Esophagus muscularis mucosa (tissue), 3 donors: ENCODE results near the gene ADORA1.

Source experiments
- POLR2AphosphoS5 ChIP-seq, 2 donors: sonication (generic); formaldehyde crosslinking; IDR thresholded peaks; one replicate each; pipeline ENCODE4 v1.6.1; 2017; ENCODE audit warnings: antibody characterized with exemption in 2 of 2
- TF ChIP-seq, protein P1 (sequence below), 3 experiments: fragments of 200-600 bp in 2 of 3; fragments of 450-650 bp in 1 of 3; sonication (generic) in 2 of 3; IDR thresholded peaks; one replicate each; pipeline ENCODE4 v1.5.1; 2017 to 2019; ENCODE audit warnings: antibody characterized with exemption in 3 of 3, mild to moderate bottlenecking in 2 of 3, moderate library complexity in 1 of 3

GRCh38 chr1:203207751-203208150 lies 80.2 kb downstream of the ADORA1 start:
- TF ChIP-seq, protein P1, sequence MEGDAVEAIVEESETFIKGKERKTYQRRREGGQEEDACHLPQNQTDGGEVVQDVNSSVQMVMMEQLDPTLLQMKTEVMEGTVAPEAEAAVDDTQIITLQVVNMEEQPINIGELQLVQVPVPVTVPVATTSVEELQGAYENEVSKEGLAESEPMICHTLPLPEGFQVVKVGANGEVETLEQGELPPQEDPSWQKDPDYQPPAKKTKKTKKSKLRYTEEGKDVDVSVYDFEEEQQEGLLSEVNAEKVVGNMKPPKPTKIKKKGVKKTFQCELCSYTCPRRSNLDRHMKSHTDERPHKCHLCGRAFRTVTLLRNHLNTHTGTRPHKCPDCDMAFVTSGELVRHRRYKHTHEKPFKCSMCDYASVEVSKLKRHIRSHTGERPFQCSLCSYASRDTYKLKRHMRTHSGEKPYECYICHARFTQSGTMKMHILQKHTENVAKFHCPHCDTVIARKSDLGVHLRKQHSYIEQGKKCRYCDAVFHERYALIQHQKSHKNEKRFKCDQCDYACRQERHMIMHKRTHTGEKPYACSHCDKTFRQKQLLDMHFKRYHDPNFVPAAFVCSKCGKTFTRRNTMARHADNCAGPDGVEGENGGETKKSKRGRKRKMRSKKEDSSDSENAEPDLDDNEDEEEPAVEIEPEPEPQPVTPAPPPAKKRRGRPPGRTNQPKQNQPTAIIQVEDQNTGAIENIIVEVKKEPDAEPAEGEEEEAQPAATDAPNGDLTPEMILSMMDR (IDR thresholded peaks at IDR 0.05): no peak
- TF ChIP-seq POLR2AphosphoS5 (IDR thresholded peaks at IDR 0.05): no peak
